Measurements from ENCODE around the gene CDYL.
"Not testable (repeated sequence)": the region's sequence is repeated elsewhere in the genome, so short reads cannot be mapped to it uniquely, and the experiment has no call there.

CDYL gene

GRCh38 chr6:4815584-4815983, 39.4 kb downstream of the CDYL start:
- Mint-ChIP-seq H3K36me3 (ENCODE audit: low read depth) (no peaks in the 10 kb centered on the region), H3K4me1 (ENCODE audit: low read depth) (peaks cover 21% of the 10 kb centered on the region), H3K27ac (no peak overlapping the region), H3K4me3 (no peak overlapping the region), H3K9me3 (no peaks in the 10 kb centered on the region), H3K27me3 (ENCODE audit: low read depth) (no peaks in the 10 kb centered on the region)
- DNase-seq (ENCODE audit: low spot score), result no peak

GRCh38 chr6:4816904-4817303, 40.7 kb downstream of the CDYL start:
- no peaks in the 10 kb centered on the region for H3K27me3 Mint-ChIP-seq (ENCODE audit: low read depth)
- H3K4me3 Mint-ChIP-seq, result no peak overlapping the region
- no peak for DNase-seq (ENCODE audit: low spot score)
- no peak overlapping the region for H3K27ac Mint-ChIP-seq
- H3K36me3 Mint-ChIP-seq (ENCODE audit: low read depth), result peaks cover 2% of the 10 kb centered on the region
- H3K4me1 Mint-ChIP-seq (ENCODE audit: low read depth), result peaks cover 23% of the 10 kb centered on the region
- no peaks in the 10 kb centered on the region for H3K9me3 Mint-ChIP-seq

GRCh38 chr6:4817551-4817950, 41.3 kb downstream of the CDYL start:
- Mint-ChIP-seq H3K27me3 (ENCODE audit: low read depth) (no peaks in the 10 kb centered on the region), H3K36me3 (ENCODE audit: low read depth) (peaks cover 2% of the 10 kb centered on the region), H3K9me3 (no peaks in the 10 kb centered on the region), H3K27ac (no peak overlapping the region), H3K4me3 (no peak overlapping the region), H3K4me1 (ENCODE audit: low read depth) (peaks cover 20% of the 10 kb centered on the region)
- no peak for DNase-seq (ENCODE audit: low spot score)

GRCh38 chr6:4818272-4818938, 42.2 kb downstream of the CDYL start:
- DNase-seq (ENCODE audit: low spot score), result no peak
- H3K9me3 Mint-ChIP-seq, result no peaks in the 10 kb centered on the region
- no peak overlapping the region for H3K4me3 Mint-ChIP-seq
- no peaks in the 10 kb centered on the region for H3K27me3 Mint-ChIP-seq (ENCODE audit: low read depth)
- peaks cover 2% of the 10 kb centered on the region for H3K36me3 Mint-ChIP-seq (ENCODE audit: low read depth)
- H3K27ac Mint-ChIP-seq, result no peak overlapping the region
- peaks cover 20% of the 10 kb centered on the region for H3K4me1 Mint-ChIP-seq (ENCODE audit: low read depth)

GRCh38 chr6:4819706-4820283, 43.6 kb downstream of the CDYL start:
- Mint-ChIP-seq H3K27me3 (ENCODE audit: low read depth) (no peaks in the 10 kb centered on the region), H3K4me1 (ENCODE audit: low read depth) (peaks cover 16% of the 10 kb centered on the region), H3K27ac (no peak overlapping the region), H3K36me3 (ENCODE audit: low read depth) (peaks cover 2% of the 10 kb centered on the region), H3K9me3 (peaks cover 3% of the 10 kb centered on the region), H3K4me3 (no peak overlapping the region)
- no peak for DNase-seq (ENCODE audit: low spot score)

GRCh38 chr6:4820704-4821276, 44.6 kb downstream of the CDYL start:
- no peaks in the 10 kb centered on the region for H3K27me3 Mint-ChIP-seq (ENCODE audit: low read depth)
- no peak for DNase-seq (ENCODE audit: low spot score)

GRCh38 chr6:4822476-4822875, 46.3 kb downstream of the CDYL start:
- peaks cover 21% of the 10 kb centered on the region for H3K9me3 Mint-ChIP-seq
- no peak overlapping the region for H3K4me3 Mint-ChIP-seq
- H3K27me3 Mint-ChIP-seq (ENCODE audit: low read depth), result no peaks in the 10 kb centered on the region
- no peak overlapping the region for H3K27ac Mint-ChIP-seq
- no peak for DNase-seq (ENCODE audit: low spot score)
- peaks cover 2% of the 10 kb centered on the region for H3K36me3 Mint-ChIP-seq (ENCODE audit: low read depth)
- H3K4me1 Mint-ChIP-seq (ENCODE audit: low read depth), result peaks cover 17% of the 10 kb centered on the region

More at GRCh38 chr6:4820704-4821276, 44.6 kb downstream of the CDYL start:
- Mint-ChIP-seq H3K27ac (no peak overlapping the region), H3K9me3 (peaks cover 4% of the 10 kb centered on the region), H3K4me3 (no peak overlapping the region), H3K36me3 (ENCODE audit: low read depth) (peaks cover 2% of the 10 kb centered on the region), H3K4me1 (ENCODE audit: low read depth) (peaks cover 16% of the 10 kb centered on the region)

GRCh38 chr6:4828187-4828698, 52.0 kb downstream of the CDYL start:
- Mint-ChIP-seq H3K9me3 (peaks cover 45% of the 10 kb centered on the region), H3K4me1 (ENCODE audit: low read depth) (peaks cover 2% of the 10 kb centered on the region), H3K27me3 (ENCODE audit: low read depth) (no peaks in the 10 kb centered on the region), H3K36me3 (ENCODE audit: low read depth) (peaks cover 8% of the 10 kb centered on the region), H3K27ac (no peak overlapping the region), H3K4me3 (no peak overlapping the region)
- no peak for DNase-seq (ENCODE audit: low spot score)

- peaks cover 42% of the 10 kb centered on the region for H3K9me3 Mint-ChIP-seq
These were observed 52.9 kb downstream of the CDYL start for GRCh38 chr6:4829089-4829488.

GRCh38 chr6:4835540-4835939, 59.3 kb downstream of the CDYL start:
- not testable (repeated sequence) for H3K27ac Mint-ChIP-seq; H3K4me1 Mint-ChIP-seq (ENCODE audit: low read depth); DNase-seq (ENCODE audit: low spot score); H3K4me3 Mint-ChIP-seq; H3K27me3 Mint-ChIP-seq (ENCODE audit: low read depth)
- Mint-ChIP-seq H3K9me3 (peaks cover 34% of the 10 kb centered on the region), H3K36me3 (ENCODE audit: low read depth) (peaks cover 22% of the 10 kb centered on the region)

More at GRCh38 chr6:4829089-4829488, 52.9 kb downstream of the CDYL start:
- no peak overlapping the region for H3K4me3 Mint-ChIP-seq
- H3K4me1 Mint-ChIP-seq (ENCODE audit: low read depth), result peaks cover 2% of the 10 kb centered on the region
- no peak for DNase-seq (ENCODE audit: low spot score)
- H3K36me3 Mint-ChIP-seq (ENCODE audit: low read depth), result peaks cover 8% of the 10 kb centered on the region
- H3K27ac Mint-ChIP-seq, result no peak overlapping the region
- H3K27me3 Mint-ChIP-seq (ENCODE audit: low read depth), result no peaks in the 10 kb centered on the region

- no peak for DNase-seq (ENCODE audit: low spot score)
- peaks cover 66% of the 10 kb centered on the region for H3K9me3 Mint-ChIP-seq
- H3K27me3 Mint-ChIP-seq (ENCODE audit: low read depth), result no peaks in the 10 kb centered on the region
- H3K4me3 Mint-ChIP-seq, result no peak overlapping the region
- peaks cover 16% of the 10 kb centered on the region for H3K4me1 Mint-ChIP-seq (ENCODE audit: low read depth)
- H3K27ac Mint-ChIP-seq, result no peak overlapping the region
- H3K36me3 Mint-ChIP-seq (ENCODE audit: low read depth), result peaks cover 27% of the 10 kb centered on the region
These were observed 64.0 kb downstream of the CDYL start for GRCh38 chr6:4840169-4840568.

- Mint-ChIP-seq H3K27me3 (ENCODE audit: low read depth) (no peaks in the 10 kb centered on the region), H3K27ac (no peak overlapping the region), H3K4me3 (no peak overlapping the region), H3K9me3 (peaks cover 49% of the 10 kb centered on the region), H3K4me1 (ENCODE audit: low read depth) (peaks cover 14% of the 10 kb centered on the region), H3K36me3 (ENCODE audit: low read depth) (peaks cover 19% of the 10 kb centered on the region)
- DNase-seq (ENCODE audit: low spot score), result no peak
These were observed 67.9 kb downstream of the CDYL start for GRCh38 chr6:4844108-4844507.

- H3K4me1 Mint-ChIP-seq (ENCODE audit: low read depth), result peaks cover 7% of the 10 kb centered on the region
- no peak for DNase-seq (ENCODE audit: low spot score)
- H3K9me3 Mint-ChIP-seq, result peaks cover 28% of the 10 kb centered on the region
- peaks cover 9% of the 10 kb centered on the region for H3K36me3 Mint-ChIP-seq (ENCODE audit: low read depth)
- H3K27ac Mint-ChIP-seq, result no peak overlapping the region
- no peaks in the 10 kb centered on the region for H3K27me3 Mint-ChIP-seq (ENCODE audit: low read depth)
- no peak overlapping the region for H3K4me3 Mint-ChIP-seq
These were observed 70.2 kb downstream of the CDYL start for GRCh38 chr6:4846387-4846786.

GRCh38 chr6:4848382-4849068, 72.3 kb downstream of the CDYL start:
- Mint-ChIP-seq H3K4me1 (ENCODE audit: low read depth) (peaks cover 8% of the 10 kb centered on the region), H3K9me3 (peaks cover 13% of the 10 kb centered on the region), H3K36me3 (ENCODE audit: low read depth) (peaks cover 6% of the 10 kb centered on the region), H3K27me3 (ENCODE audit: low read depth) (no peaks in the 10 kb centered on the region), H3K4me3 (no peak overlapping the region), H3K27ac (no peak overlapping the region)
- no peak for DNase-seq (ENCODE audit: low spot score)
